Measurements from ENCODE around the gene OR52J3. TPM values are rescaled to one million over a fixed set of nuclear protein-coding genes. Genes with fewer than 3 reads are reported as not detected.

OR52J3 gene
- total RNA-seq, 4 donors from 2014 or later, result not detected

GRCh38 chr11:5021996-5022395, 24.3 kb upstream of the OR52J3 start:
- TF ChIP-seq POLR2A (IDR thresholded peaks at IDR 0.05) (no peak), CTCF (IDR thresholded peaks at IDR 0.05) (no peak), EP300 (IDR thresholded peaks at IDR 0.05) (no peak)
- DNase-seq (ENCODE audit: low spot score in 2 of 2), result no peak
- H3K4me3 ChIP-seq, result no peak overlapping the region
- no peak overlapping the region for H3K27ac ChIP-seq
- H3K27me3 ChIP-seq, result no peaks in the 10 kb centered on the region
- no peaks in the 10 kb centered on the region for H3K4me1 ChIP-seq
- H3K36me3 ChIP-seq, result no peaks in the 10 kb centered on the region
- 88 to 100% methylated on average over 2 of the region's 2 CpGs for WGBS, 2 donors
- H3K9me3 ChIP-seq, result peaks cover 0 to 25% (median 5%) of the 10 kb centered on the region in 4 donors

GRCh38 chr11:5036669-5037068, 9.7 kb upstream of the OR52J3 start:
- Histone ChIP-seq H3K27me3 (no peaks in the 10 kb centered on the region), H3K4me3 (no peak overlapping the region), H3K27ac (no peak overlapping the region), H3K36me3 (no peaks in the 10 kb centered on the region), H3K4me1 (no peaks in the 10 kb centered on the region), H3K9me3 (no peaks in the 10 kb centered on the region)
- TF ChIP-seq CTCF (IDR thresholded peaks at IDR 0.05) (no peak), EP300 (IDR thresholded peaks at IDR 0.05) (no peak), POLR2A (IDR thresholded peaks at IDR 0.05) (no peak)
- DNase-seq (ENCODE audit: low spot score in 2 of 2), result no peak
- WGBS, 2 donors, result 68 to 76% methylated on average over 2 of the region's 2 CpGs

- H3K27me3 ChIP-seq, result no peaks in the 10 kb centered on the region
Observed at GRCh38 chr11:5037926-5038325, 8.4 kb upstream of the OR52J3 start.

GRCh38 chr11:5038341-5038740, 8.0 kb upstream of the OR52J3 start:
- DNase-seq (ENCODE audit: low spot score in 2 of 2), result no peak
- H3K27ac ChIP-seq, result no peak overlapping the region
- WGBS, 2 donors, result 71 to 89% methylated on average over 1 of the region's 1 CpG
- no peak overlapping the region for H3K4me3 ChIP-seq
- no peaks in the 10 kb centered on the region for H3K9me3 ChIP-seq
- TF ChIP-seq POLR2A (IDR thresholded peaks at IDR 0.05) (no peak), EP300 (IDR thresholded peaks at IDR 0.05) (no peak), CTCF (IDR thresholded peaks at IDR 0.05) (no peak)
- H3K36me3 ChIP-seq, result no peaks in the 10 kb centered on the region
- H3K27me3 ChIP-seq, result no peaks in the 10 kb centered on the region
- no peaks in the 10 kb centered on the region for H3K4me1 ChIP-seq

More at GRCh38 chr11:5037926-5038325, 8.4 kb upstream of the OR52J3 start:
- WGBS, 2 donors, result 51 to 52% methylated on average over 2 of the region's 2 CpGs
- no peaks in the 10 kb centered on the region for H3K36me3 ChIP-seq
- DNase-seq (ENCODE audit: low spot score in 2 of 2), result no peak
- no peak for TF ChIP-seq POLR2A (IDR thresholded peaks at IDR 0.05)
- TF ChIP-seq CTCF (IDR thresholded peaks at IDR 0.05), result no peak
- TF ChIP-seq EP300 (IDR thresholded peaks at IDR 0.05), result no peak
- no peak overlapping the region for H3K27ac ChIP-seq
- H3K4me3 ChIP-seq, result no peak overlapping the region
- no peaks in the 10 kb centered on the region for H3K9me3 ChIP-seq
- no peaks in the 10 kb centered on the region for H3K4me1 ChIP-seq

- 68 to 70% methylated on average over 4 of the region's 4 CpGs for WGBS, 2 donors
- Histone ChIP-seq H3K27ac (no peak overlapping the region), H3K4me3 (no peak overlapping the region), H3K4me1 (no peaks in the 10 kb centered on the region), H3K27me3 (no peaks in the 10 kb centered on the region), H3K36me3 (no peaks in the 10 kb centered on the region), H3K9me3 (no peaks in the 10 kb centered on the region)
- TF ChIP-seq EP300 (IDR thresholded peaks at IDR 0.05), result no peak
- no peak for DNase-seq (ENCODE audit: low spot score in 2 of 2)
Observed at GRCh38 chr11:5040876-5041275, 5.5 kb upstream of the OR52J3 start.

GRCh38 chr11:5042091-5042490, 4.2 kb upstream of the OR52J3 start:
- Histone ChIP-seq H3K9me3 (no peaks in the 10 kb centered on the region), H3K27me3 (no peaks in the 10 kb centered on the region), H3K36me3 (no peaks in the 10 kb centered on the region), H3K4me3 (no peak overlapping the region), H3K4me1 (no peaks in the 10 kb centered on the region), H3K27ac (no peak overlapping the region)
- TF ChIP-seq EP300 (IDR thresholded peaks at IDR 0.05) (no peak), CTCF (IDR thresholded peaks at IDR 0.05) (no peak), POLR2A (IDR thresholded peaks at IDR 0.05) (no peak)
- no peak for DNase-seq (ENCODE audit: low spot score in 2 of 2)
- 71 to 80% methylated on average over 3 of the region's 3 CpGs for WGBS, 2 donors
